DOHH2 (cell line): ENCODE measurements around the gene LDLRAD4.

ENCODE experiments used
- H3F3A ChIP-seq: fragments of 200-600 bp; sonication (generic), shearing (Covaris generic); 2 replicates; pipeline ENCODE4 v1.6.0; 2016; ENCODE audit warnings: antibody characterized with exemption, mild to moderate bottlenecking; ENCODE audit not compliant: control insufficient read depth, insufficient read depth
- H3K27ac ChIP-seq: fragments of 200-600 bp; sonication (generic); 2 replicates; pipeline ENCODE4 v1.5.1; 2014; ENCODE audit warnings: low read depth, mild to moderate bottlenecking, low read length, moderate library complexity
- H3K27me3 ChIP-seq: fragments of 200-600 bp; sonication (generic); 2 replicates; pipeline ENCODE4 v1.6.1; 2014; ENCODE audit warnings: mild to moderate bottlenecking, low read length, mixed read lengths; ENCODE audit not compliant: control insufficient read depth
- H3K36me3 ChIP-seq: fragments of 200-600 bp; sonication (generic); 2 replicates; pipeline ENCODE4 v1.6.1; 2014; ENCODE audit warnings: mild to moderate bottlenecking, low read length, moderate library complexity, mixed read lengths; ENCODE audit not compliant: control insufficient read depth
- H3K4me1 ChIP-seq: fragments of 200-600 bp; sonication (generic); 2 replicates; pipeline ENCODE4 v1.6.1; 2014; ENCODE audit warnings: mild to moderate bottlenecking, low read length, mixed read lengths; ENCODE audit not compliant: control insufficient read depth
- H3K4me2 ChIP-seq: fragments of 200-600 bp; sonication (generic); 2 replicates; pipeline ENCODE4 v1.6.0; 2014; ENCODE audit warnings: mild to moderate bottlenecking, low read length, moderate library complexity
- H3K4me3 ChIP-seq: fragments of 200-600 bp; sonication (generic); 2 replicates; pipeline ENCODE4 v1.5.1; 2014; ENCODE audit warnings: mild to moderate bottlenecking, low read length, mixed read lengths
- H3K79me2 ChIP-seq: fragments of 200-600 bp; sonication (generic); 2 replicates; pipeline ENCODE4 v1.6.1; 2014; ENCODE audit warnings: mild to moderate bottlenecking, low read length, mixed read lengths; ENCODE audit not compliant: control insufficient read depth
- H3K9me2 ChIP-seq: fragments of 200-600 bp; sonication (generic); replicated peaks from 2 replicates; pipeline ENCODE4 v1.6.1; 2014; ENCODE audit warnings: mild to moderate bottlenecking, low read length, mixed read lengths; ENCODE audit not compliant: control insufficient read depth
- H3K9me3 ChIP-seq: fragments of 200-600 bp; sonication (generic); 2 replicates; pipeline ENCODE4 v1.6.1; 2014; ENCODE audit warnings: antibody characterized with exemption, low read length, mixed read lengths; ENCODE audit not compliant: control insufficient read depth, insufficient read depth
- H4K20me1 ChIP-seq: fragments of 200-600 bp; sonication (generic); 2 replicates; pipeline ENCODE4 v1.6.0; 2014; ENCODE audit warnings: low read depth, mild to moderate bottlenecking, antibody characterized with exemption, low read length, moderate library complexity; ENCODE audit not compliant: control insufficient read depth, insufficient read depth
- CTCF ChIP-seq: fragments of 200-600 bp; sonication (generic); IDR thresholded peaks from one replicate; pipeline ENCODE4 v1.5.1; 2014; ENCODE audit warnings: antibody characterized with exemption, mild to moderate bottlenecking, low read depth, low read length; ENCODE audit not compliant: poor library complexity, severe bottlenecking
- EZH2phosphoT487 ChIP-seq: fragments of 200-600 bp; sonication (generic); IDR thresholded peaks from 2 replicates; pipeline ENCODE4 v1.6.1; 2017; ENCODE audit warnings: borderline replicate concordance, mild to moderate bottlenecking, antibody characterized with exemption, low read length, moderate library complexity, mixed read lengths

LDLRAD4 gene

GRCh38 chr18:13505780-13506345 lies 287.3 kb downstream of the LDLRAD4 start:
- H3F3A ChIP-seq = no peaks in the 10 kb centered on the region
- no peaks in the 10 kb centered on the region for H3K36me3 ChIP-seq
- H3K27ac ChIP-seq = no peak overlapping the region
- H3K27me3 ChIP-seq = peaks cover 33% of the 10 kb centered on the region
- H3K4me3 ChIP-seq = no peak overlapping the region
- H3K9me2 ChIP-seq = no peaks in the 10 kb centered on the region
- H3K4me2 ChIP-seq = no peak overlapping the region
- H3K79me2 ChIP-seq = no peaks in the 10 kb centered on the region
- H3K9me3 ChIP-seq = no peaks in the 10 kb centered on the region
- peaks cover 6% of the 10 kb centered on the region for H3K4me1 ChIP-seq
- H4K20me1 ChIP-seq = no peaks in the 10 kb centered on the region
- no peak for TF ChIP-seq EZH2phosphoT487
- no peak for TF ChIP-seq CTCF

- Histone ChIP-seq H3K36me3 (no peaks in the 10 kb centered on the region), H3K27me3 (peaks cover 17% of the 10 kb centered on the region), H3K9me3 (no peaks in the 10 kb centered on the region), H3K4me2 (no peak overlapping the region), H3K4me1 (no peaks in the 10 kb centered on the region), H3K27ac (no peak overlapping the region), H3F3A (no peaks in the 10 kb centered on the region), H4K20me1 (no peaks in the 10 kb centered on the region), H3K9me2 (no peaks in the 10 kb centered on the region), H3K4me3 (no peak overlapping the region), H3K79me2 (no peaks in the 10 kb centered on the region)
- TF ChIP-seq EZH2phosphoT487 (no peak), CTCF (no peak)
Measured at GRCh38 chr18:13510594-13510993, 292.0 kb downstream of the LDLRAD4 start.

- H3K4me2 ChIP-seq = no peak overlapping the region
- H3K9me3 ChIP-seq = no peaks in the 10 kb centered on the region
- no peaks in the 10 kb centered on the region for H3K9me2 ChIP-seq
- no peaks in the 10 kb centered on the region for H3K4me1 ChIP-seq
- TF ChIP-seq EZH2phosphoT487 (no peak), CTCF (no peak)
- H4K20me1 ChIP-seq = no peaks in the 10 kb centered on the region
- no peak overlapping the region for H3K4me3 ChIP-seq
- no peaks in the 10 kb centered on the region for H3K36me3 ChIP-seq
- H3K27ac ChIP-seq = no peak overlapping the region
- H3K79me2 ChIP-seq = no peaks in the 10 kb centered on the region
- H3F3A ChIP-seq = no peaks in the 10 kb centered on the region
- H3K27me3 ChIP-seq = peaks cover 17% of the 10 kb centered on the region
Measured at GRCh38 chr18:13511961-13512577, 293.5 kb downstream of the LDLRAD4 start.
